Activated B cell treated with CpG ODN at 0.5 μM for 24 hours (primary cell): ENCODE data around the gene HES1. TPM values are rescaled to one million over a fixed set of nuclear protein-coding genes. Genes with fewer than 3 reads are reported as not detected.
A peak's percentile ranks its signal among the peaks of the same experiment; 100 is the strongest.

ENCODE experiments used
- ATAC-seq: fragments of 200-7000 bp; cut with Tn5 transposase; one replicate; pipeline ENCODE4 v1.10.0; 2021; ENCODE audit warnings: low read depth, mild to moderate bottlenecking, moderate library complexity
- CTCF ChIA-PET: fragments of 350-600 bp; sonication (Branson Sonifier 250); formaldehyde crosslinking; loops from one replicate; lab custom pipeline; 2021; ENCODE audit warnings: antibody characterized with exemption; lab: Charles Lee
- POLR2A ChIA-PET: fragments of 350-600 bp; sonication (Branson Sonifier 250); formaldehyde crosslinking; loops from one replicate; lab custom pipeline; 2021; ENCODE audit warnings: antibody characterized with exemption; lab: Charles Lee
- DNase-seq: peaks from one replicate; pipeline ENCODE4 v3.0.0; 2022
- H3K27ac Mint-ChIP-seq: one replicate; pipeline ENCODE4 v1.8.0; 2020; ENCODE audit warnings: mixed read lengths
- H3K27me3 Mint-ChIP-seq: one replicate; pipeline ENCODE4 v1.8.0; 2021; ENCODE audit warnings: mixed read lengths
- H3K36me3 Mint-ChIP-seq: one replicate; pipeline ENCODE4 v1.8.0; 2021; ENCODE audit warnings: low read depth, mixed read lengths
- H3K4me1 Mint-ChIP-seq: one replicate; pipeline ENCODE4 v1.8.0; 2021; ENCODE audit warnings: mixed read lengths
- H3K4me3 Mint-ChIP-seq: one replicate; pipeline ENCODE4 v1.8.0; 2020; ENCODE audit warnings: mild to moderate bottlenecking, mixed read lengths
- H3K9me3 Mint-ChIP-seq: one replicate; pipeline ENCODE4 v1.8.0; 2020; ENCODE audit warnings: mixed read lengths
- CTCF ChIP-seq: fragments of 200-600 bp; IDR thresholded peaks from one replicate; pipeline ENCODE4 v1.8.0; 2022; ENCODE audit warnings: antibody characterized with exemption, mild to moderate bottlenecking
- intact Hi-C: fragments of 100-400 bp; cut with micrococcal nuclease; formaldehyde crosslinking; loops from one replicate; pipeline ENCODE4 v1.15.1; 2024
- total RNA-seq: library from RNA; stranded (reverse); gene quantifications from 2 replicates; pipeline ENCODE4 v1.2.3, GENCODE V29; 2022

The HES1 gene
- total RNA-seq, 1 donor from 2014 or later = 5.9 TPM

GRCh38 chr3:194107107-194107506, 28.8 kb upstream of the HES1 start:
- no peak for DNase-seq
- ATAC-seq = peak; percentile 6
- Mint-ChIP-seq H3K4me3 (peak overlapping the region; percentile 62), H3K9me3 (no peaks in the 10 kb centered on the region), H3K4me1 (peaks cover 81% of the 10 kb centered on the region), H3K36me3 (no peaks in the 10 kb centered on the region), H3K27ac (peak overlapping the region; percentile 87), H3K27me3 (no peaks in the 10 kb centered on the region)
- ChIA-PET CTCF (interaction anchor here (1.4 kb wide), 1 partner anchor 34 kb away, joined by 3 read pairs; no protein-coding TSS in a partner anchor), POLR2A (interaction anchor here (0.7 to 14.5 kb wide), 8 partner anchors 17 to 376 kb away, joined by 3 to 465 read pairs (median 6); partner anchors contain the start of gene HES1)
- intact Hi-C loops = loop anchor here (10.0 kb wide), 3 partner anchors 52 to 1048 kb away; partner anchors contain the start of gene ATP13A3
- no peak for TF ChIP-seq CTCF

- H3K27ac Mint-ChIP-seq = peak overlapping the region; percentile 51
- ChIA-PET POLR2A (interaction anchor here (1.0 to 14.5 kb wide), 4 partner anchors 24 to 39 kb away, joined by 3 to 465 read pairs (median 10); partner anchors contain the start of gene HES1), CTCF (interaction anchor here (1.3 to 2.8 kb wide), 3 partner anchors 21 to 27 kb away, joined by 3 to 9 read pairs (median 5); no protein-coding TSS in a partner anchor)
- peak overlapping the region; percentile 8 for H3K4me3 Mint-ChIP-seq
- intact Hi-C loops = loop anchor here (10.0 kb wide), 3 partner anchors 55 to 1045 kb away; partner anchors contain the start of gene ATP13A3
- ATAC-seq = peak; percentile 25
- H3K27me3 Mint-ChIP-seq = no peaks in the 10 kb centered on the region
- no peaks in the 10 kb centered on the region for H3K36me3 Mint-ChIP-seq
- H3K9me3 Mint-ChIP-seq = no peaks in the 10 kb centered on the region
- no peak for TF ChIP-seq CTCF
- DNase-seq = no peak
- H3K4me1 Mint-ChIP-seq = peaks cover 58% of the 10 kb centered on the region
Measured at GRCh38 chr3:194109192-194109863, 26.6 kb upstream of the HES1 start.

- Mint-ChIP-seq H3K4me3 (no peak overlapping the region), H3K36me3 (no peaks in the 10 kb centered on the region), H3K4me1 (peaks cover 47% of the 10 kb centered on the region), H3K9me3 (no peaks in the 10 kb centered on the region), H3K27me3 (no peaks in the 10 kb centered on the region), H3K27ac (no peak overlapping the region)
- ChIA-PET CTCF (interaction anchor here (1.7 to 2.8 kb wide), 2 partner anchors 20 to 26 kb away, joined by 3 to 9 read pairs; no protein-coding TSS in a partner anchor), POLR2A (interaction anchor here (1.1 to 14.5 kb wide), 3 partner anchors 13 to 40 kb away, joined by 3 to 465 read pairs (median 17); partner anchors contain the start of gene HES1)
- ATAC-seq = no peak
- no peak for TF ChIP-seq CTCF
- intact Hi-C loops = no loop called here
- no peak for DNase-seq
Measured at GRCh38 chr3:194110483-194110882, 25.5 kb upstream of the HES1 start.

GRCh38 chr3:194111336-194111735, 24.6 kb upstream of the HES1 start:
- no peaks in the 10 kb centered on the region for H3K9me3 Mint-ChIP-seq
- no peaks in the 10 kb centered on the region for H3K27me3 Mint-ChIP-seq
- ChIA-PET POLR2A (interaction anchor here (1.1 to 14.5 kb wide), 2 partner anchors 12 to 23 kb away, joined by 3 to 465 read pairs; partner anchors contain the start of gene HES1), CTCF (interaction anchor here (1.1 to 1.4 kb wide), 2 partner anchors 19 to 446 kb away, joined by 3 read pairs; no protein-coding TSS in a partner anchor)
- ATAC-seq (no peak), DNase-seq (no peak)
- H3K36me3 Mint-ChIP-seq = no peaks in the 10 kb centered on the region
- intact Hi-C loops = no loop called here
- no peak for TF ChIP-seq CTCF
- H3K4me3 Mint-ChIP-seq = no peak overlapping the region
- no peak overlapping the region for H3K27ac Mint-ChIP-seq
- peaks cover 38% of the 10 kb centered on the region for H3K4me1 Mint-ChIP-seq
